HepG2 (cell line): ENCODE data around the gene ZNF541. TPM values are rescaled to one million over a fixed set of nuclear protein-coding genes. Genes with fewer than 3 reads are reported as not detected.
A peak's percentile ranks its signal among the peaks of the same experiment; 100 is the strongest.

Experiments
- CCDC6 ChIP-seq: sonication (generic); formaldehyde crosslinking; IDR thresholded peaks from 2 replicates; pipeline ENCODE4 v1.8.1; 2022; ENCODE audit warnings: mild to moderate bottlenecking, missing genetic modification reagents, moderate library complexity
- KIAA2018 ChIP-seq: sonication (generic); formaldehyde crosslinking; IDR thresholded peaks from 2 replicates; pipeline ENCODE4 v1.5.0; 2020; ENCODE audit warnings: mild to moderate bottlenecking, missing genetic modification reagents, borderline replicate concordance
- PCBP2 ChIP-seq: fragments of 200-400 bp; formaldehyde crosslinking; optimal IDR thresholded peaks from 2 replicates; pipeline ENCODE3; 2018; ENCODE audit warnings: low read length, low read depth; ENCODE audit not compliant: poor library complexity, severe bottlenecking
- TBP ChIP-seq: sonication (generic); formaldehyde crosslinking; IDR thresholded peaks from 2 replicates; pipeline ENCODE4 v1.5.0; 2020; ENCODE audit warnings: missing genetic modification reagents
- ZBTB20 ChIP-seq: sonication (generic); formaldehyde crosslinking; IDR thresholded peaks from 2 replicates; pipeline ENCODE4 v1.8.1; 2023; ENCODE audit warnings: missing genetic modification reagents, low read depth, mild to moderate bottlenecking, borderline replicate concordance
- ZNF256 ChIP-seq: sonication (generic); formaldehyde crosslinking; conservative IDR thresholded peaks from 2 replicates; pipeline ENCODE4 v1.4.0; 2020; ENCODE audit warnings: missing genetic modification reagents
- ZNF432 ChIP-seq: sonication (generic); formaldehyde crosslinking; IDR thresholded peaks from 2 replicates; pipeline ENCODE4 v1.5.0; 2020; ENCODE audit warnings: missing genetic modification reagents, mild to moderate bottlenecking, borderline replicate concordance
- ZNF597 ChIP-seq: sonication (generic); formaldehyde crosslinking; IDR thresholded peaks from 2 replicates; pipeline ENCODE4 v1.5.0; 2020; ENCODE audit warnings: missing genetic modification reagents
- ZNF746 ChIP-seq: sonication (generic); formaldehyde crosslinking; IDR thresholded peaks from 2 replicates; pipeline ENCODE4 v1.8.0; 2022; ENCODE audit warnings: mild to moderate bottlenecking, missing genetic modification reagents
- polyA plus RNA-seq, 8 experiments: library from polyadenylated mRNA; depleted of rRNA in 3 of 8; stranded (reverse) in 7 of 8; unstranded in 1 of 8; fragments of >200 nt; fragmentation: Illumina TruSeq in 4 of 8; extraction: Trizol in 4 of 8; gene quantifications; 2 replicates each; pipeline versions ENCODE4 v1.2.1 to v1.2.3, GENCODE V29; 2011 to 2016; ENCODE audit warnings: low read depth in 4 of 8, missing spikeins in 1 of 8, mixed read lengths in 1 of 8; ENCODE audit not compliant: insufficient read depth in 1 of 8
- total RNA-seq, 5 experiments: library from RNA; depleted of rRNA; stranded (reverse); fragments of >200 nt; fragmentation: Illumina TruSeq; extraction: Trizol; gene quantifications; 2 replicates each; pipeline ENCODE4 v1.2.3, GENCODE V29; 2016; ENCODE audit warnings: low read depth in 1 of 5
- TF ChIP-seq, protein P1 (sequence below): sonication (generic); formaldehyde crosslinking; IDR thresholded peaks from 2 replicates; pipeline ENCODE4 v1.9.0; 2021; ENCODE audit warnings: missing genetic modification reagents, borderline replicate concordance
- TF ChIP-seq, protein P2 (sequence below): sonication (generic); formaldehyde crosslinking; IDR thresholded peaks from 2 replicates; pipeline ENCODE4 v1.4.0; 2020; ENCODE audit warnings: missing genetic modification reagents

Gene ZNF541
- total and polyA plus RNA-seq, 2 of the 13 experiments (the other 11 are each of a cell fraction or from before 2014, with no cell fraction given) = 0.03 to 0.04 TPM

DNA sequence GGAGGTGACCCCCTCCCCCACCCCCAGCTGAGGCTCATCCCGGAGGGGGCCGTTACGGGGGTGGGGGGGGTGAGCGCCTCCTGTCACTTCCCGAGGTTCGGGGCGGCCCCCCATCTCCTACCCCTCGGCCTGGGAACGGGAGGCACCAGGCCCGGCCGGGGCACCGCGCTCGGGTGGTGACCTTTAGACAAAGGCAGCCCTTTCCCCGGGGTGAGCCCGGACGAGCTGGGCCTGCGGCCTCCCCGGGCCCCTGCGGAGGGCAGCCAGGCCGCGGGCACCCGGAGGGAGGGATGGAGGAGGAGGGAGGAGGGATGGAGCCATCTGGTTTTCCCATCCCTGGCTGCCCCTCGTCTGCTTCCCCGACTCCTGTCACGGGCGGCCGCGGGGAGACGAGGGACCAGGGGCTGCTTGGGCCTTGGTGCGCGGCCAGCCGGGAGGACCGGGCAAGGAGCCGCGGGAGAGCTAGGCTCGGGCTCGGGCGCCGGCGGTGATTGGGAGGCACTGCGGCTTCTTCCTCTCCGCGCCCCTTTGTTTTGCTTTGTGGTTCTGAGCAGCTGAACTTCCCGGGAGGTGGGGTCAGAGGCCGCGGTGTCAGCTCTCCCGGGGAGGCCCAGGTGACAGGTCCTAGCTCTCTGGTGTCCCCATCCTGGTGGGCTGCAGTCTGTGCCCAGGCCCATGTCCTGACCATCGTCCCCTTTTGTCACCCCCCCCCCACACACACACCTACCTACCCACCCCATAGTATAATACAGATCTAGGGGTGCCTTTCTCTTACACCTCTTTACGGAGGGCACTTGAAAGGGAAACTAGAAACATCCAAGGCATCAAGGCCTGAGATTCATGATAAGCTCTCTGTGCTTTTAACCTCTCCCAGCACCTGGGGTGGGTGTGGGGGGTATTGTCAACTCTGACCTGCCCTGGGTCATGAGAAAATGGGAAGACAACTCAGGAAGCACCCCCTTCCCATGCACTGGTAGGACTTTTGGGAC, 37.3 kb upstream of the ZNF541 start (continued):
- no peak for TF ChIP-seq KIAA2018 (CRISPR knock-in tag)
- TF ChIP-seq ZNF597 (CRISPR knock-in tag) = no peak
- no peak for TF ChIP-seq CCDC6
- TF ChIP-seq, protein P1, sequence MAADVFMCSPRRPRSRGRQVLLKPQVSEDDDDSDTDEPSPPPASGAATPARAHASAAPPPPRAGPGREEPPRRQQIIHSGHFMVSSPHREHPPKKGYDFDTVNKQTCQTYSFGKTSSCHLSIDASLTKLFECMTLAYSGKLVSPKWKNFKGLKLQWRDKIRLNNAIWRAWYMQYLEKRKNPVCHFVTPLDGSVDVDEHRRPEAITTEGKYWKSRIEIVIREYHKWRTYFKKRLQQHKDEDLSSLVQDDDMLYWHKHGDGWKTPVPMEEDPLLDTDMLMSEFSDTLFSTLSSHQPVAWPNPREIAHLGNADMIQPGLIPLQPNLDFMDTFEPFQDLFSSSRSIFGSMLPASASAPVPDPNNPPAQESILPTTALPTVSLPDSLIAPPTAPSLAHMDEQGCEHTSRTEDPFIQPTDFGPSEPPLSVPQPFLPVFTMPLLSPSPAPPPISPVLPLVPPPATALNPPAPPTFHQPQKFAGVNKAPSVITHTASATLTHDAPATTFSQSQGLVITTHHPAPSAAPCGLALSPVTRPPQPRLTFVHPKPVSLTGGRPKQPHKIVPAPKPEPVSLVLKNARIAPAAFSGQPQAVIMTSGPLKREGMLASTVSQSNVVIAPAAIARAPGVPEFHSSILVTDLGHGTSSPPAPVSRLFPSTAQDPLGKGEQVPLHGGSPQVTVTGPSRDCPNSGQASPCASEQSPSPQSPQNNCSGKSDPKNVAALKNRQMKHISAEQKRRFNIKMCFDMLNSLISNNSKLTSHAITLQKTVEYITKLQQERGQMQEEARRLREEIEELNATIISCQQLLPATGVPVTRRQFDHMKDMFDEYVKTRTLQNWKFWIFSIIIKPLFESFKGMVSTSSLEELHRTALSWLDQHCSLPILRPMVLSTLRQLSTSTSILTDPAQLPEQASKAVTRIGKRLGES = no peak
- no peak; the same call in 1 of the 2 replicates for TF ChIP-seq ZBTB20
- no peak for TF ChIP-seq PCBP2
- no peak for TF ChIP-seq ZNF432
- TF ChIP-seq ZNF256 (CRISPR knock-in tag) = 0 out of 2 replicates have a peak, but pooled peaks have one; percentile 36
- TF ChIP-seq TBP (CRISPR knock-in tag) = no peak
- TF ChIP-seq, protein P2, sequence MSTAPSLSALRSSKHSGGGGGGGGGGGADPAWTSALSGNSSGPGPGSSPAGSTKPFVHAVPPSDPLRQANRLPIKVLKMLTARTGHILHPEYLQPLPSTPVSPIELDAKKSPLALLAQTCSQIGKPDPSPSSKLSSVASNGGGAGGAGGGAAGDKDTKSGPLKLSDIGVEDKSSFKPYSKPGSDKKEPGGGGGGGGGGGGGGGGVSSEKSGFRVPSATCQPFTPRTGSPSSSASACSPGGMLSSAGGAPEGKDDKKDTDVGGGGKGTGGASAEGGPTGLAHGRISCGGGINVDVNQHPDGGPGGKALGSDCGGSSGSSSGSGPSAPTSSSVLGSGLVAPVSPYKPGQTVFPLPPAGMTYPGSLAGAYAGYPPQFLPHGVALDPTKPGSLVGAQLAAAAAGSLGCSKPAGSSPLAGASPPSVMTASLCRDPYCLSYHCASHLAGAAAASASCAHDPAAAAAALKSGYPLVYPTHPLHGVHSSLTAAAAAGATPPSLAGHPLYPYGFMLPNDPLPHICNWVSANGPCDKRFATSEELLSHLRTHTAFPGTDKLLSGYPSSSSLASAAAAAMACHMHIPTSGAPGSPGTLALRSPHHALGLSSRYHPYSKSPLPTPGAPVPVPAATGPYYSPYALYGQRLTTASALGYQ (CRISPR knock-in tag) = peak; percentile 38; the same call in 1 of the 2 replicates
- no peak for TF ChIP-seq ZNF746
